Retinal pigment epithelial cell (primary cell): ENCODE results near the gene MLPH.

Experiments
- DNase-seq: peaks from one replicate; pipeline ENCODE4 v3.0.0-alpha.2; 2010; ENCODE audit warnings: low read depth
- H3K4me3 ChIP-seq: 2 replicates; pipeline ENCODE4 v1.5.1; 2011; ENCODE audit warnings: mild to moderate bottlenecking, low read length, control low read depth, moderate library complexity
- TF ChIP-seq, protein P1 (sequence below): conservative IDR thresholded peaks from 2 replicates; pipeline ENCODE4 v1.5.1; 2011; ENCODE audit warnings: low read depth, low read length, control low read depth, inconsistent platforms

The MLPH gene

DNA sequence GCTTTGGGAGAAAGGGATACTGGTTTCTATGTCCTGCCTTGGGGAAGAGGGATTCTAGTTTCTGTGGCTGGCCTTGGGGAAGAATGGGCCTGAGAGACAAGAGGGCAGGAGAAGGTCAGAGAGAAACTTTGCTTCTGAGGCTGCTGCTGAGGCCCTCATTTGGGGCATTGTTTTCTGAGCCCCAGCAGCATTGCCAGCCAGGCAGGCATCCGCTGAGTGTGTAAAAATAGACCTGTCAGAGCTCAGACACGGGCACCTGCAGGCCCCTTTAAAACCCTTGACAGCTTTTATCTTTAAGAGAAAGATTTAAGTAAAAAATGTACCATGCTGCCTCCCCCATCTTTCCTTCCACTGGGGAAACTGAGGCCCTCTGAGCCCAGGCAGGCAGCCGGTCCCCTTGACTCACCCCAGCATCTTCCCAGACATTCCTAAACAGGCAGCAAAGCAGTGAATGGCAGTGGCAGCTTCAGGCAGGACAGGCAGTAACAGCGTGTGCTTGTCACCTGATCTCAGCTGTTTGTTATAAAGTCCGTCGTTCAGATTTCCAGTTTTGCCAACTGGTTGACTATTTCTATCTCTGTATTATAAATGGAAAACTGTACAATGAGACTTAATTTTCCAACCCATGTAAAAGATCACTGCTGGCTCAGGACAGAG, 27.6 kb downstream of the MLPH start:
- TF ChIP-seq, protein P1, sequence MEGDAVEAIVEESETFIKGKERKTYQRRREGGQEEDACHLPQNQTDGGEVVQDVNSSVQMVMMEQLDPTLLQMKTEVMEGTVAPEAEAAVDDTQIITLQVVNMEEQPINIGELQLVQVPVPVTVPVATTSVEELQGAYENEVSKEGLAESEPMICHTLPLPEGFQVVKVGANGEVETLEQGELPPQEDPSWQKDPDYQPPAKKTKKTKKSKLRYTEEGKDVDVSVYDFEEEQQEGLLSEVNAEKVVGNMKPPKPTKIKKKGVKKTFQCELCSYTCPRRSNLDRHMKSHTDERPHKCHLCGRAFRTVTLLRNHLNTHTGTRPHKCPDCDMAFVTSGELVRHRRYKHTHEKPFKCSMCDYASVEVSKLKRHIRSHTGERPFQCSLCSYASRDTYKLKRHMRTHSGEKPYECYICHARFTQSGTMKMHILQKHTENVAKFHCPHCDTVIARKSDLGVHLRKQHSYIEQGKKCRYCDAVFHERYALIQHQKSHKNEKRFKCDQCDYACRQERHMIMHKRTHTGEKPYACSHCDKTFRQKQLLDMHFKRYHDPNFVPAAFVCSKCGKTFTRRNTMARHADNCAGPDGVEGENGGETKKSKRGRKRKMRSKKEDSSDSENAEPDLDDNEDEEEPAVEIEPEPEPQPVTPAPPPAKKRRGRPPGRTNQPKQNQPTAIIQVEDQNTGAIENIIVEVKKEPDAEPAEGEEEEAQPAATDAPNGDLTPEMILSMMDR: no peak
- DNase-seq: no peak
- H3K4me3 ChIP-seq: no peak overlapping the region

DNA sequence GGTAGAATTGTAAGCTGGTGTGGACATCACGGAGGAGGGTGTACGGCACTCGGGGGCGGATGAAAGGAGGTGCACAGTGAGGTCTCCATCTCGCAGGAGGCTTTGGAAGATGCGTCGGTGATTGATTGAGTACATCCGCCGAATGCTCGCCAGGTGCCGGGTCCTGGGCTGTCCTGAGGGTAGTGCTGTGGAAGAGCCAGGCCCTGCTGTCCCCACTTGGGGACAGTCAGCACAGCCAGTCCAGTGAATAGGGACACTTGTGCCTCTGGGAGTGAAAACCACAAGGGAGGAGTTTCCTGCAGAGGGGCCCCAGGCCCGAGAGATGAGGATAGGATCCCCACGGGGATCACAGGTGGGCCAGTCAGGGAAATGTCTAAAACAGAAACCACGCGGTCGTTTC, 28.1 kb downstream of the MLPH start:
- no peak for DNase-seq
- no peak overlapping the region for H3K4me3 ChIP-seq
- TF ChIP-seq, protein P1: no peak

GRCh38 chr2:237515621-237516275, 28.7 kb downstream of the MLPH start:
- no peak for DNase-seq
- TF ChIP-seq, protein P1: no peak

DNA sequence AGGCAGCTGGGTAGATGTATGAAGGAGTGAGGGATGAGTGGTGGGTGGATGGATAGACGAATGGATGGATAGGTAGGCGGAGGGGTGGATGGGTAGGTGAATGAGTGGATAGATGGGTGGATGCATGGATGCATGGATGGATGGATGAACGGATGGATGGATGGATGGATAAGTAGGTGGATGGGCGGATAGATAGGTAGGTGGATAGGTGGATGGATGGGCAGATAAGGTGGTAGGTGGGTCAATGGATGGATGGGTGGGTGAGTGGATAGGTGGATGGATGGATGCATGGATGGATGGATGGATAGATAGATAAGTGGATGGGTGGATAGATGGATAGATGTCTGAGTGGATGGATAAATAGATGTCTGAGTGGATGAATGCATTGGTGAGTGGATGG, 30.1 kb downstream of the MLPH start:
- TF ChIP-seq, protein P1: no peak
- no peak for DNase-seq
- H3K4me3 ChIP-seq: no peak overlapping the region

More at GRCh38 chr2:237515621-237516275, 28.7 kb downstream of the MLPH start:
- H3K4me3 ChIP-seq: no peak overlapping the region

- TF ChIP-seq, protein P1: no peak
Measured at GRCh38 chr2:237517990-237518389, 30.9 kb downstream of the MLPH start.

DNA sequence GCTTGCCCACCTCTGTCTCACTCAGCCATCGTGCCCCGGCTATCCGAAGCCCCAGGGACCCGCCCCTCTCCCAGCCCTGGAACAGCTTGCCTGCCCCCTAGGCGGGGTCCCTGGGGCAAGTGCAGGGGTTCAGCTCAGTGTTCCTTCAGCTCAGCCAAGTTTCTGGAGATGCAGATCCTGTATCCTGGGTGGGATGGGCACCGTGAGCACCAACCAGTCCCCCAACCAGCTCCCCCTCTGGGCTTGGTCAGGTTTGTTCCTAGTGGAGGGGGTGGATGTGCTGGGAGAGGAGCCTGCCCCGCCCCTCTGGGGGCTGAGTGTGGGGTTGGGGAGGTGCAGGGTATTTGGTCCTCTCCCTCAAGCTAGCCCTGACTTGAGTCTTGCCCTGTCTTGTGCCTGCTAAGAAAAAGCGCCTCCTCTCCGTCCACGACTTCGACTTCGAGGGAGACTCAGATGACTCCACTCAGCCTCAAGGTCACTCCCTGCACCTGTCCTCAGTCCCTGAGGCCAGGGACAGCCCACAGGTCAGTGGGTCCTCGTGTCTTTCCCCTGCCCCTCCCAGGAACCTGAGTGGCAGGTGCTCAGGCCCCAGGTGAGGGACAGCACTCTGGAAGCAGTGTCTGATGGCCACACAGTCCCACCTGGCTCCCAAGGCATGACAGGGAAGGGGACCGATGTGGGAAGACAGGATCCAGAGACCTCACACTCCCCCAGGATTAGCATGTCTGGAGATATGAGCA, 32.6 kb downstream of the MLPH start:
- TF ChIP-seq, protein P1: no peak
- no peak for DNase-seq
- H3K4me3 ChIP-seq: no peak overlapping the region

More at GRCh38 chr2:237517990-237518389, 30.9 kb downstream of the MLPH start:
- DNase-seq: no peak
- no peak overlapping the region for H3K4me3 ChIP-seq
